Right lung (tissue), 5 donors: ENCODE data around the gene HSH2D. TPM values are rescaled to one million over a fixed set of nuclear protein-coding genes. Genes with fewer than 3 reads are reported as not detected.
A peak's percentile ranks its signal among the peaks of the same experiment; 100 is the strongest.
"Not testable (repeated sequence)": the region's sequence is repeated elsewhere in the genome, so short reads cannot be mapped to it uniquely, and the experiment has no call there.

Source experiments
- DNase-seq, 2 donors: peaks; one replicate each; pipeline ENCODE4 v3.0.0-alpha.2; 2013
- polyA plus RNA-seq, 5 donors: library from polyadenylated mRNA; unstranded; fragments of 120-200 nt; gene quantifications; one replicate each; pipeline versions ENCODE4 v1.2.1 to v1.2.3, GENCODE V29; 2013; ENCODE audit warnings: inconsistent platforms in 1 of 5, low replicate concordance in 1 of 5; ENCODE audit not compliant: insufficient read length in 5 of 5, insufficient read depth in 1 of 5

HSH2D gene
- polyA plus RNA-seq, 5 donors: 1.2 to 2.4 (median 2.2) TPM

- no peak for DNase-seq
Observed at GRCh38 chr19:16155128-16155527, 11.6 kb downstream of the HSH2D start.

DNA sequence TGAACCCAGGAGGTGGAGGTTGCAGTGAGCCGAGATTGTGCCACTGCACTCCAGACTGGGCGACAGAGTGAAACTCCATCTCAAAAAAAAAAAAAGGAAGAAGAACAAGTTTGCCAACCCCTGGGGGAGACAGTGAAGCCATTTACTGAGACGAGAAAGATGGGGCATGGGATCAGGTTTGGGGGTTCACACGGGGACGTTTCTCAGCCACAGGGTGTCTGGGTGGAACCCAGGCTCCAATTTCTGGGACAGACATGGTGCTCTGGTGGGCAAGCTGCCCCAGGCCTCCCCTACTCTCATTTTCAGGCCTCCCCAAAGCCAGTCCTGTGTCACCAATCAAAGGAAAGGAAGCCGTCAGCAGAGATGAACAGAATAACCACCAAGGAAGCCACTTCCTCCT lies 13.4 kb downstream of the HSH2D start:
- DNase-seq: no peak

DNA sequence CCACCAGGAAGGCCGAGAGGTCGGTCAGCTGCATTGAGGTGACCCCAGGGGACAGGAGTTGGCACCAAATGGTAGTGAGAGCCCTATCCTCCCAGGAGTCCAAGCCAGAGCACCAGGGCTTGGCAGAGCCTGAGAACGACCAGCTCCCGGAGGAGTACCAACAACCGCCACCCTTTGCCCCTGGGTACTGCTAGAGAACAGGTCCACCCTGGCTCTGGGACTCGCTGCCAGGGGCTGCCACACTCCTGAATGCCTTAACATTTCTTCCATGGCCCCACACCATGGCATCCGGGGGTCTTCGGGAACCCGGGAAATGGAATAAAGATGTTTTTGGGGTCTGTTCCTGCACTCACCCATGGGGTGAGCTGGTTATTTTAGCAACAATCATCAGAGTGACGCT lies 14.1 kb downstream of the HSH2D start:
- no peak for DNase-seq

- no peak for DNase-seq
Observed at GRCh38 chr19:16159655-16160054, 16.2 kb downstream of the HSH2D start.

DNA sequence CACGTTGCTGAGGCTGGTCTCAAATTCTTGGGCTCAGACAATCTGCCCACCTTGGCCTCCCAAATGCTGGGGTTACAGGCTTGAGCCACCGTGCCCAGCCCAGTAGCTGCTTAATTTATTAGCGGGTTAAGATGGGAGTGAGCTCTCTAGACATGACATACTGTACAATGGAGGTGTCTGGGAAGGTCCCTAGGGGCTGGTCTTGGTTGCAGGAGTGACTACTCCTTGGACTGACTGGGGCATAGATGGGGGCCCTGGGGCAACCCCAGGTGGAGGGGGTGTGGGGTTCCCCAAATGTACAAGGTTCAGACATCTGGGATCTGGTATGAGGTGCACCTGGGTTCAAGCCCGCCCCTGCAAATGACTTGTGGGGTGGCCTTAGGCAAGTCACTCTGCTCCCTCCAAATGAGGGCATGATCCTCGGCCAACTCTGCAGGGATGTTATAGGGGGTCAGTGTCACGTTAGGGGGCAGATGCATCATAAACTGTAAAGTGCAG lies 17.0 kb downstream of the HSH2D start:
- DNase-seq: no peak

GRCh38 chr19:16160943-16161560 lies 17.6 kb downstream of the HSH2D start:
- no peak for DNase-seq

DNA sequence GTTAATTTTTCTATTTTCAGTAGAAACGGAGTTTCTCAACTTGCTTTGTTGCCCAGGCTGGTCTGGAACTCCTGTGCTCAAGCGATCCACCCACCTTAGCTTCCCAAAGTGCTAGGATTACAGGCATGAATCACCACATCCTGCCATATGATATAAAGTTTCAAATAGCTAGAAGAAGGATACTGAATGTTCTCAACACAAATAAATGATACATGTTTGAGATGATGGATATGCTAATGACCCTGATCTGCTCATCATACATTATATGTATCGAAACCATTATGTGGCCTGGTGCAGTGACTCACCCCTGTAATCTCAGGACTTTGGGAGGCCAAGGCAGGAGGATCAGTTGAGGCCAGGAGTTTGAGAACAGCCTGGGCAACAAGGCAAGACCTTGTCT lies 18.4 kb downstream of the HSH2D start:
- no peak for DNase-seq

- DNase-seq: no peak
Observed at GRCh38 chr19:16164222-16164890, 20.9 kb downstream of the HSH2D start.

GRCh38 chr19:16166417-16166816 lies 22.9 kb downstream of the HSH2D start:
- DNase-seq: no peak

GRCh38 chr19:16167055-16167454 lies 23.6 kb downstream of the HSH2D start:
- no peak for DNase-seq

DNA sequence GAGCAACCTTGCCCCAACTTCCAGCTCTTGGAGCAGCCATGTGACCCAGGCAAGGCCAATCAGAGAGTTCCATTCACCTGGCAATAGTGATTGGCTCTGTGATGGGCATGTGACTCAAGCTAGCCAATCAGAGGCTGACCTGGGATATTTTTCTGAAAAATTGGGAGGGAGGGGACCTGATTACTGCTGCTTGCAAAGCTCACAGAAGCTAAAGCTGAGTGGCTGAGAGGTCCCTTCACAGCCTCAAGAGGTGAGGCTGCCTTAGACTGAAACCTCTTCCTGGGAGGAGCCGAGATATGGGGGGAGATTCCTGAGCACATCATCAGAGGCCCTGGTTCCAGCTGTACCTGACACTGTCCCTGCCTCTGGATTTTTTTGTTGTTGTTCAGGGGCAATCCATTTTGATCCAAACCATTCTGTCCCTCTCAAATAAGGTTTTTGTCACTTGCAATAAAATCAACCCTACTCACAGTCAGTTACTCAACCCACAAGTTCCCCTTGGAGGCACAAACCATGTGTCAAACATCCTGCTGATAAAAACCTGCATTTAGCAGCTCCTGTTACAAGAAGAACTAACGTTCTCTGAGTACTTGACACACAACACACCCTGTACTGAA lies 25.1 kb downstream of the HSH2D start:
- DNase-seq: no peak

DNA sequence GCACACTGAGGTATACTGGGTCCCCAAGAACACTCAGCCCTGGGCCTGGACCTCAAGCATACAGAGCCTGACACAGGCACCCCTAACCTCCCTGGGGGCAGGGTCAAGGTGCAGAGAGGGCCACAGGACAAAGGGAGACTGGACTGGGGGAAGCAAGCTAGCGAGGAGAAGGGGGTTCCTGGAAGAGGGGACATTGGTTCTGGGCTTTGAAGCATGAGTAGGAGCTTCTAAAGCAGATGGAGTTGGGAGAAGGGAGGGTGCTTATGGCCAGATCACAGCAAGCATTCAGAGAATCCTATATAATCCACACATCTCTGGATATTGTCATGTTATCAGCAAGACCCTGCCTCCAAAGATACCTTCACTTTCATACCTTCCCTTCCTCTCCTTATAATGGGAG lies 26.6 kb downstream of the HSH2D start:
- no peak for DNase-seq

DNA sequence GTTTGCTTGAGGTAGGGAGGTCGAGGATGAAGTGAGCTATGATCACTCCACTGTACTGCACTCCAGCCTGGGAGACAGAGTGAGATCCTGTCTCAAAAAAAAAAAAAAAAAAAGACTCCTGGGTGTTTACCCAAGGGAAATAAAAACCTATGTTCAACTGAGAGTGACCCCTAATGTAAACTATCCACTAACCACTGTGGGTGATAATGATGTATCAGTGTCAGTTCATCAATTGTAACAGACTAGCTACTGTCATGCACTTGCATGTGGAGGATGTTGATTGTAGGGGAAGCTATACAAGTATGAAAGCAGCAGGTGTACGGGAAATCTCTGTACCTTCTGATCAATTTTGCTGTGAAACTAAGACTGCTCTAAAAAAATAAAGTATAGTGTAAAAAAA lies 32.5 kb downstream of the HSH2D start:
- DNase-seq: no peak

DNA sequence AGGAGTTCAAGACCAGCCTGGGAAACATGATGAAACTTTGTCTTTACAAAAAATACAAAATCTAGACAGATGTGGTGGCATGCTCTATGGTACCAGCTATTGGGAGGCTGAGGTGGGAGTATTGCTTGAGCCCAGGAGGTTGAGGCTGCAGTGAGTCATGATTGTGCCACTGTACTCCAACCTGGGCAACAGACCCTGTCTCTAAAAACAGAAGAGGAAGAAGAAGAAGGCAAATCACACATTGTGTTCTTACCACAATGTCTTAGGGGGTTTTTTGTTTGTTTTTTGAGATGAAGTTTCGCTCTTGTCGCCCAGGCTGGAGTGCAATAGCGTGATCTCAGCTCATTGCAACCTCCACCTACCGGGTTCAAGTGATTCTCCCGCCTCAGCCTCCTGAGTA lies 35.4 kb downstream of the HSH2D start:
- not testable (repeated sequence) for DNase-seq

DNA sequence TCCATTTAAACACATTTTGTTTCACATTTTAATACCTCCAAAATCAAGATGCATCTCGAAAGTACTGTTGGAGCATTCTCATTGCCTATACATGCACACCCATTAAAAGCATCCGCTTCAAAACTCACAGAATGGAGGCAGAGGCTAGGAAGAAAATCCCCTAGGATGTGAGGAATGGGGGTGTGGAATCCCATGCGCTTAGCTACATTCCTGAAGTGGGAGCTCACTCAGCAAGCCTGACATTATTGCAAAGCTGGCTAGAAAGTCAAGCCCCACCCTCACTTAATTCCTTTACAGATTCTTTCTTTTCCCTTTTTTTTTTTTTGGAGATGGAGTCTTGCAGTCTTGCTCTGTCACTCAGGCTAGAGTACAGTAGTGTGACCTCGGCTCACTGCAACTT lies 37.1 kb downstream of the HSH2D start:
- DNase-seq: no peak

- DNase-seq: no peak
Observed at GRCh38 chr19:16184665-16185122, 41.2 kb downstream of the HSH2D start.

GRCh38 chr19:16185123-16185767 lies 41.8 kb downstream of the HSH2D start, which contains the start of gene FAM32A:
TSS of gene FAM32A (plus strand) at chr19:16185410. CDS start at chr19:16185443, 33 bp downstream.
- DNase-seq: peak; percentile 98 to 99

DNA sequence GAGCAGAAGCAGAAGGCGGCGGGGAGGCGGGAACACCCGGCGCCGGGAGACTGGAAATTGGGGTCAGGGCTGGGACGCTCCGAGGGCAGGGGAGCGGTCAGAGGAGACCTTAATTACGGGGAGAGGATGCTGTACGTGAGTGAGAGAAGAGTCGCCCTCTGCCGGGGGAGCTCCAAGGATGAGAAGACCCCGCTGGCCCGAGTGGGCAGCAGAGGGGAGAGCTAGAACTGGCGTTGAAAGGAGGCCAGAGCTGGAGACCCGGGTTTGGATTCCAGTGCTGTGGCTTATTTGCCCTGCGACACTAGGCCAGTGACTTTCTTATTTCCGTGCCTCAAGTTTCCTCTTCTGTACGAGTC lies 42.3 kb downstream of the HSH2D start:
- peak in 1 of 2 donors; percentile 9 for DNase-seq

DNA sequence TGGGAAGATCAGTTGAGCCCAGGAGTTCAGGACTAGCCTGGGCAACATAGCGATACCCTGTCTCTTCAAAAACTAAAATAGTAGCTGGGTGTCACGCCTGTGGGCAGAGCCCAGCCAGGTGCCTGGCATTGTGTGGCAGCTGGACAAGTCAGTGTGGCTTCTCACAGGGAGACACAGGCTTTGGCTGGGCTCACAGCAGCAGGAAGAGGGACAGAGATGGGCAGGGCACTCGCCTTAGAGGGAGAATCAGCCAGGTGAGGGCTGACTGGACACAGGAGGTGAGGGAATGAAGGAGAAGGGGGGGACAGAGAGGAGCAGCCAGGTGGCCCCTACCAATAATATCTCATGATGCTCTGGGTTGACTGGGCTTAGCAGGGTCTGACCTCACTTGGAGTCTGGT lies 45.0 kb downstream of the HSH2D start:
- DNase-seq: no peak

DNA sequence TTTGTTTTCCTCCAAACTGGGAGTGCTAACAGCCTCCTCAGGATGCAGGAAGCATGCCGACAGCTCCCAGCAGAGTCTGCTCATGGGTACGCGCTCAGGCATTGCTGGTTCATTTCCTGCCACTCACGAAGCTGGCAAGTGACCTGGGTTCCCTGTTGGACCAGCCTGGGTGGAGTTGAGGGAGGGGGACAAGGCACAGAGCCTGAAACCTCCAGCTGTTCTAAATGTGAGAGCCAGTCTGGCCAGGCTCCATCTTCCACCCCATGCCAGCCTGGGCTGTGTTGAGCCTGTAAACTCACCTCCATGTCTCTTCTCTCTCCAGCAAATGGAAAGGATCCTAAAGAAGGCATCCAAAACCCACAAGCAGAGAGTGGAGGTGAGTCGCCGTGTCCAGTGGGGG lies 46.7 kb downstream of the HSH2D start:
- no peak for DNase-seq

DNA sequence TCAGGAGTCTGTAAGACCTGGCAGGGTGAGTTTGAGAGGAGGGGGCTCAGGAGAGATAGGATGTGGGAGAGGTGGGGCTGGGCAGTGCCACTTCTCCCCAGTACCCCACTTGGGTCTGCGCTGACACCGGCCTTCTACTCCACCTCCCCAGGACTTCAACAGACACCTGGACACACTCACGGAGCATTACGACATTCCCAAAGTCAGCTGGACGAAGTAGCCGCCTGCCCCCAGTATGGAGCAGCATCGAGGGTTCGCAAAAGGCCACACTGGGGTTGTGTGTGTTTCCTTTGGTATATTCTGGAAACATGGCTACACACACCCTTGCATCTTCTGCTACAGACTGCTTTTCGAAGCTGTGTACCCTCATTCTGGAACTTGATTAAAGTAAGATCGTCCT lies 47.3 kb downstream of the HSH2D start:
- no peak for DNase-seq

DNA sequence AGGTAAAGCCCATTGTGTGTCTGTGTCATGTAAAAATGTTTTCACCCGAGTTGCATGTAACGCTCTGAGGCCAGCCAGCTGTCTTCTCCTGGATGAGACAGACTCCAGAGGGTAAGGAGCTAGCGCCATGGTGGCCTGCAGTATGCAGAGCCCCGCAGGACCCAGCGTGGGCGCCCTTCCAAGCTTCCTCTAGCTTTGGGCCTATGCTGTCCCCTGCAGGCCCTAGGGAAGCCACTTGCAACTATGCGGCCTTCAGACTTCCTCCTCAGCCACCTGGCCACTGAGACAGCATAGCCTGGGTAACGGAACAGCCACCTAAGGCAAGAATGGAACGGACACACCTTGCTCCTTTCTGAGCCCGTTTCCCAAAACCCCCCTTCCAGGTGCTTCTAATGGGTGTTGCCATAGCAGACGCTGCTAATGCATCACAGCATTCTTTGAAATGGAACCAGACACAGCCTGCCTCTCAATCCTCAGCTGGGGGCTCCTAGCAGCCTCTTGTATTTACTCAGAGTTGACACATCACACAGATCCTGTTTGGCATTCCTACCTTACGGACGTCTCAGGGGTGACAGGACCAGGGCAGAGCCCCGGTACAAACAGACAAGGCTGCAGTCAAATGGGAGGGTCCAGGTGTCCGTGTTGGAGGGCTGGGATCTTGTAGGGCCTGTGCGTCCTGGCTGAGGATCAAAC lies 47.9 kb downstream of the HSH2D start:
- no peak for DNase-seq
